Suprapubic skin (tissue), 4 donors: ENCODE results near the gene PITRM1. TPM values are rescaled to one million over a fixed set of nuclear protein-coding genes. Genes with fewer than 3 reads are reported as not detected.

Experiments
- DNase-seq, 2 donors: peaks; one replicate each; pipeline ENCODE4 v3.0.0-alpha.2; 2019; ENCODE audit warnings: low spot score in 2 of 2
- H3K27ac ChIP-seq: fragments of 200-600 bp; sonication (generic); one replicate; pipeline ENCODE4 v1.5.1; 2019
- H3K27me3 ChIP-seq: fragments of 200-600 bp; sonication (generic); one replicate; pipeline ENCODE4 v1.5.1; 2019
- H3K36me3 ChIP-seq: fragments of 200-600 bp; sonication (generic); one replicate; pipeline ENCODE4 v1.5.1; 2019
- H3K4me1 ChIP-seq: fragments of 200-600 bp; sonication (generic); one replicate; pipeline ENCODE4 v1.5.1; 2019
- H3K4me3 ChIP-seq: fragments of 200-600 bp; sonication (generic); one replicate; pipeline ENCODE4 v1.5.1; 2019; ENCODE audit warnings: mild to moderate bottlenecking
- H3K9me3 ChIP-seq: fragments of 200-600 bp; sonication (generic); one replicate; pipeline ENCODE4 v1.5.1; 2019
- EP300 ChIP-seq: sonication (generic); formaldehyde crosslinking; IDR thresholded peaks from one replicate; pipeline ENCODE4 v1.6.1; 2017; ENCODE audit warnings: antibody characterized with exemption
- POLR2A ChIP-seq, 2 donors: fragments of 450-650 bp; IDR thresholded peaks; one replicate each; pipeline ENCODE4 v1.6.1; 2017; ENCODE audit warnings: antibody characterized with exemption in 2 of 2, mild to moderate bottlenecking in 2 of 2, moderate library complexity in 2 of 2
- POLR2AphosphoS5 ChIP-seq, 3 donors: sonication (generic); formaldehyde crosslinking; IDR thresholded peaks; one replicate each; pipeline ENCODE4 v1.6.1; 2017; ENCODE audit warnings: antibody characterized with exemption in 3 of 3
- WGBS: methylation state at CpG from one replicate; pipeline ENCODE4 v1.1.5; 2018; 5-methylcytosine and 5-hydroxymethylcytosine counted together
- total RNA-seq, 4 donors: library from RNA; depleted of rRNA; stranded (reverse); fragments of >200 nt; gene quantifications; one replicate each; pipeline ENCODE4 v1.1.0, GENCODE V29; 2016
- TF ChIP-seq, protein P1 (sequence below), 2 donors: fragments of 200-600 bp in 1 of 2; fragments of 450-650 bp in 1 of 2; sonication (generic) in 1 of 2; IDR thresholded peaks; one replicate each; pipeline ENCODE4 v1.5.1; 2016 to 2019; ENCODE audit warnings: antibody characterized with exemption in 2 of 2, mild to moderate bottlenecking in 1 of 2, moderate library complexity in 1 of 2

The PITRM1 gene
- total RNA-seq, 4 donors from 2014 or later, result 44.2 to 94.6 (median 63.1) TPM

DNA sequence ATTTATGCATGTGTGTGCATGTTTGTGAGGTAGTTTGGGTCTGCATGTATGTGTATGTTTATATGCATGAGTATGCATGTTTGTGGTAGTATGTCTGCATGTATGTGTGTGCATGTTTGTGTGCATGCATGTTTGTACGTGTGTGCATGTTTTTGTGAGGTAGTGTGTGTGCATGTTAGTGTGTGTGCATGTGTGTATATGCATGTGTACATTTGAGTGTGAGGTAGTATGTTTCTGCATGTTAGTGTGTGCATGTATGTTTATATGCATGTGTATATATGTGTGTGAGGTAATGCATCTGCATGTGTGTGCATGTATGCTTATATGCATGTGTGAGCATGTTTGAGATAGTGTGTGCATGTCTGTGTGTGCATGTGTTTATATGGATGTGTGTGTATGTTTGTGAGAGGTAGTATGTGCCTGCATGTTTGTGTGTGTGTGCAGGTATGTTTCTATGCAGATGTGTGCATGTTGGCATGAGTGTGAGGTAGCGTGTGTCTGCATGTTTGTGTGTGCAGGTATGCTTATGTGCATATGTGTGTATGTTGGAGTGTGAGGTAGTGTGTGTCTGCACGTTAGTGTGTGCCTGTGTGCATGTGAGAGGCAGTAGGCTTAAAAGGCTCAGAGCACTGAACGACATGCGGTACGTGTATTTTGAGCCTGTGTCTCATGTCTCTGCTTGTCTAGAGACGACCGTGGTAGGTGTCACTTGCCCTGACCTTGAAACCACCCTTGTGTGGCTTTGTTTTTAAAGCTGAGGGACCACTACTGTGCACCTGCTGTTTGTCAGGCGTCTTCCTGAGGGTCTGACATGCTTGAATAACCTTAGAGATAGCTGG lies 61.6 kb downstream of the PITRM1 start:
- H3K27ac ChIP-seq, result no peak overlapping the region
- H3K9me3 ChIP-seq, result no peaks in the 10 kb centered on the region
- TF ChIP-seq, protein P1, sequence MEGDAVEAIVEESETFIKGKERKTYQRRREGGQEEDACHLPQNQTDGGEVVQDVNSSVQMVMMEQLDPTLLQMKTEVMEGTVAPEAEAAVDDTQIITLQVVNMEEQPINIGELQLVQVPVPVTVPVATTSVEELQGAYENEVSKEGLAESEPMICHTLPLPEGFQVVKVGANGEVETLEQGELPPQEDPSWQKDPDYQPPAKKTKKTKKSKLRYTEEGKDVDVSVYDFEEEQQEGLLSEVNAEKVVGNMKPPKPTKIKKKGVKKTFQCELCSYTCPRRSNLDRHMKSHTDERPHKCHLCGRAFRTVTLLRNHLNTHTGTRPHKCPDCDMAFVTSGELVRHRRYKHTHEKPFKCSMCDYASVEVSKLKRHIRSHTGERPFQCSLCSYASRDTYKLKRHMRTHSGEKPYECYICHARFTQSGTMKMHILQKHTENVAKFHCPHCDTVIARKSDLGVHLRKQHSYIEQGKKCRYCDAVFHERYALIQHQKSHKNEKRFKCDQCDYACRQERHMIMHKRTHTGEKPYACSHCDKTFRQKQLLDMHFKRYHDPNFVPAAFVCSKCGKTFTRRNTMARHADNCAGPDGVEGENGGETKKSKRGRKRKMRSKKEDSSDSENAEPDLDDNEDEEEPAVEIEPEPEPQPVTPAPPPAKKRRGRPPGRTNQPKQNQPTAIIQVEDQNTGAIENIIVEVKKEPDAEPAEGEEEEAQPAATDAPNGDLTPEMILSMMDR (IDR thresholded peaks at IDR 0.05), result no peak
- no peak for TF ChIP-seq POLR2A (IDR thresholded peaks at IDR 0.05)
- peaks cover 14% of the 10 kb centered on the region for H3K4me1 ChIP-seq
- WGBS, result 85% methylated on average over 9 of the region's 9 CpGs
- H3K27me3 ChIP-seq, result no peaks in the 10 kb centered on the region
- H3K36me3 ChIP-seq, result peaks cover 47% of the 10 kb centered on the region
- no peak overlapping the region for H3K4me3 ChIP-seq
- no peak for DNase-seq

DNA sequence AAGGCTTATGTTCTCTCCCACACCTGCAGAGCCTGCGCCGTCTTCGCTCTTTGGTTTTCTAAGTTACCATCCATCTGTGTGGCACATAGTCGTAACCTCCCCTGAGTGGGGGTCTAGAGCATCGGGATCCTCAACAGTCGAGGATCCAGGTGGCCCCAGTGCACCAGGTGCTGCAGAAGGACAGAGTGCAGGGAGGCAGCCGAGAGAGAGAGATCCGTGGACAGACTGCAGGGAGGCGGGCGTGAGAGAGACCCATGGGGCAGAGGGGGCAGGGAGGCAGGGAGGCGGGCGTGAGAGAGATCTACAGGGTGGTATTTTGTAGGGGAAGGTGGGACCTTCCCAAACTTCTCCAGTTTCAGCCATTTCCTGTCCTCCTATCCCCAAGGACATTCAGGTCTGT lies 62.9 kb downstream of the PITRM1 start:
- no peak for DNase-seq
- peaks cover 57% of the 10 kb centered on the region for H3K36me3 ChIP-seq
- 92% methylated on average over 12 of the region's 12 CpGs for WGBS
- no peak overlapping the region for H3K4me3 ChIP-seq
- no peak overlapping the region for H3K27ac ChIP-seq
- peaks cover 13% of the 10 kb centered on the region for H3K4me1 ChIP-seq
- TF ChIP-seq POLR2AphosphoS5 (IDR thresholded peaks at IDR 0.05), result no peak
- H3K27me3 ChIP-seq, result no peaks in the 10 kb centered on the region
- H3K9me3 ChIP-seq, result no peaks in the 10 kb centered on the region

DNA sequence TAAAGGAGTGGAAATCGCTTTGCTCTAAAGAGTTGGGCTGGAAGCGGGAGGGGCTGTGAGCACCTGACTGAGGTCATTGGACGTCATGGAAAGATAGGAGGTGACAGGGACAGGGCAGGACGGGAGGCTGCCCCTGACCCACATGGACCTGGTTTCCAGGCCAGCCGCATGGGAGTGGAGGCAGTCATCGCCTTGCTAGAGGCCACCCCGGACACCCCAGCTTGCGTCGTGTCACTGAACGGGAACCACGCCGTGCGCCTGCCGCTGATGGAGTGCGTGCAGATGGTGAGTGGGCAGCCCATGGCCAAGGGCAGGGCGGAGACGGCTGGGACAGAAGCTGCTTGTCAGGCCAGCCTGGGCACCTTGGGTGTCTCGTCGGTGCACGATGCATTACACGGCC lies 63.4 kb downstream of the PITRM1 start:
- no peaks in the 10 kb centered on the region for H3K27me3 ChIP-seq
- no peak for DNase-seq
- H3K9me3 ChIP-seq, result no peaks in the 10 kb centered on the region
- WGBS, result 98% methylated on average over 21 of the region's 21 CpGs
- TF ChIP-seq, protein P1 (IDR thresholded peaks at IDR 0.05), result no peak
- TF ChIP-seq POLR2AphosphoS5 (IDR thresholded peaks at IDR 0.05), result no peak
- no peak for TF ChIP-seq POLR2A (IDR thresholded peaks at IDR 0.05)
- peaks cover 13% of the 10 kb centered on the region for H3K4me1 ChIP-seq
- no peak overlapping the region for H3K4me3 ChIP-seq
- H3K27ac ChIP-seq, result no peak overlapping the region
- H3K36me3 ChIP-seq, result peaks cover 58% of the 10 kb centered on the region

DNA sequence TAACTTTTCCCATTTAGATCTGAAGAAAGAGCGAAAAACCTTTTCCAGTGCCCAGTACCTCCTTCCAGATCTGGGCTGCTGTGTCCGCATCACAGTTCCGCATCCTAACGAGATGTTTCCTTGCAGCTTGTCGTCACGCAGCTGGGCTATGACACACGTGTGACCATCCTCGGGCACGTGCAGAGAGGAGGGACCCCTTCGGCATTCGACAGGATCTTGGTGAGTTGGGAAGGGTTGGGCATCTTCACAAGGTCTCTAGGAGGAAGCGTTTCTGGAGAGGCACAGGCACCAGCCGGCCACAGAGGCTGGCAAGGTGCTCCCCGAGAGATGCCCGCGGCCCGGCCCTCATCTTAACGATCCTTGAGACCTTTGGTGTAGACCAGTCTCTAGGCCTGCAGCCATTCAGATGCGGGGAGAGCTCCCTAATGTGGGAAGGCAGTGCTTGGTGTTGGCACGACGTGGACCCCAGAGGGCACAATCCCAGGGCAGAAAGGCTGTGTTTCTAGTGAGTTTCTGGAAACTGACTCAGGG lies 63.9 kb downstream of the PITRM1 start:
- H3K4me1 ChIP-seq, result peaks cover 13% of the 10 kb centered on the region
- H3K27ac ChIP-seq, result no peak overlapping the region
- no peak overlapping the region for H3K4me3 ChIP-seq
- peaks cover 61% of the 10 kb centered on the region for H3K36me3 ChIP-seq
- 92% methylated on average over 21 of the region's 21 CpGs for WGBS
- no peaks in the 10 kb centered on the region for H3K9me3 ChIP-seq
- no peaks in the 10 kb centered on the region for H3K27me3 ChIP-seq
- TF ChIP-seq, protein P1 (IDR thresholded peaks at IDR 0.05), result no peak
- TF ChIP-seq POLR2A (IDR thresholded peaks at IDR 0.05) (no peak), EP300 (no peak), POLR2AphosphoS5 (IDR thresholded peaks at IDR 0.05) (no peak)
- DNase-seq, result no peak

DNA sequence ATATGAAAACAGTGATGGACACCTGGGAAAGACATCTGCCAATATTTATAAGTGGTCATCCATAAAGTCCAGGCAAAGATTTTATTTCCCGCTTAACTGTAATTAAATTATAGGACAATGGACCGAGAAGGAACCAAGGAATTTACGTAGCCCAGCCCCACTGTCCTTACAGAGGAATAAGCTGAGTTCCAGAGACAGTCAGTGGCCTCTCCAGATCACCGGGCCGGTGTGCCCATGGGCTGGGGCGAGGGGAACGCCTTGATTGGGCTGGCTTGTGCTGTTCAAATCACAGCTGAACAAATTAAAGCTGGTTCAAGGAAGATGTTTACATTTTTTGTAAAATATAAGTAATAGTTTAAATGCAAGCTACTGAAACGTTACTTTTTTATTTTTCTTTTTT lies 64.5 kb downstream of the PITRM1 start:
- Histone ChIP-seq H3K4me1 (peaks cover 13% of the 10 kb centered on the region), H3K4me3 (peak overlapping the region; percentile 8), H3K27ac (peak overlapping the region; percentile 70), H3K36me3 (peaks cover 58% of the 10 kb centered on the region), H3K27me3 (no peaks in the 10 kb centered on the region), H3K9me3 (no peaks in the 10 kb centered on the region)
- TF ChIP-seq, protein P1 (IDR thresholded peaks at IDR 0.05), result no peak
- TF ChIP-seq POLR2AphosphoS5 (IDR thresholded peaks at IDR 0.05) (no peak), EP300 (no peak), POLR2A (IDR thresholded peaks at IDR 0.05) (no peak)
- 87% methylated on average over 8 of the region's 8 CpGs for WGBS
- no peak for DNase-seq
